NCI-H146 treated with DMSO at 0.1 percent for 48 hours (cell line): ENCODE data around the gene TBC1D5.

ENCODE experiments used
- DNase-seq: peaks from one replicate; lab custom pipeline; 2025; ENCODE audit not compliant: unreplicated experiment; lab: John Stamatoyannopoulos, UW

Gene TBC1D5

DNA sequence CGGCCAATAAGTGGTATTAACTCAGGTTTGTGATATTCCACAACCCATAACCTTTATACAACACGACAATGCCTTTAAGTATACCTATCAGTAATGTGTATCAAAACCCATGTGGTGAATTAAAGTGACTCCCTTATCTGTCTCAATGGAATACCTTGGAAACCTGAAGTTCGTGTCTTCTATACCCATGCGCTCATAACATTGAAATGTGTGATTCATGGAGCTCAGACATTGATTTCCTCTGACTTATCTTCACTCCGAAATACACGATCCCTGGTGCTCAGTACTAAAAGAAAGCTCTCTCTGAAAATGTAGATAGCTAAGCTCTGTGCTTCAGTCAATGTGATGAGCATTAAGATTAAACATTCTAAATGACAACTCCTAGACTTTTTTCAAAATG is 140.3 kb downstream of the TBC1D5 start:
- DNase-seq = no peak

DNA sequence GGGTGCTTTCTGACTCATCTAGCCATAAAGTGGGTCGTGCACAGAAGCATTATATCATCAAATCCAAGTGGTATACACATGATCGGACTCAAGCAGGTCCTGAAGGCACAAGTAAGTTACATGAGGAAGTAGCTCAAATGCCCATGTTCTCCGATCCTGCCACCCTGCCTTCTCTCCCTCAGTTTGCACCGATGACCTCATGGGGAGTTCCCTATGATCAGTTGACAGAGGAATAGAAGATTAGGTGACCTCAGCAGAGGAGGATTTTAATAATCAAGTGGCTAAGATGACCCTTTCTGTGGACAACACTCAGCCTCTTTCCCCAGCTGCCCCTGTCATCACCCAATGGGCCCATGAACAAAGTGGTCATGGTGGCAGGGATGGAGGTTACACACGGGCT is 149.5 kb downstream of the TBC1D5 start:
- DNase-seq = no peak

DNA sequence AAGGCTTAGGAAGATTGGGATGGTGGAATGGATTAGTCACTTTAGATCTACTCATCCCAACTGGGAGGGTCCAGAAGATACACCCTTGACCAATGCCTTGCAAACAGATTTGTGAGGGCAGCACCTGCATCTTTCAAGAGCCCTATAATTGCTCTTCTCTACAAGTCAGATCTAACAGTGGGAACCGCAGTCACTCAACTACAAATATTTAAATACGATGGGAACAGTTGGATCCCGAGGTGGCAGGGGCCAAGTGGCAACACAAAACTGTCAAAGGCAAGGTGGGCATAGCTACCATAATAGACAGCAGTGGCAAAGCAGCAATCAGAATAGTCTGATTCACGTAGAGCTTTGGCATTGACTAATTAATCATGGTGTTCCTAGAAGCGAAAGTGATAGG is 152.0 kb downstream of the TBC1D5 start:
- DNase-seq = no peak

DNA sequence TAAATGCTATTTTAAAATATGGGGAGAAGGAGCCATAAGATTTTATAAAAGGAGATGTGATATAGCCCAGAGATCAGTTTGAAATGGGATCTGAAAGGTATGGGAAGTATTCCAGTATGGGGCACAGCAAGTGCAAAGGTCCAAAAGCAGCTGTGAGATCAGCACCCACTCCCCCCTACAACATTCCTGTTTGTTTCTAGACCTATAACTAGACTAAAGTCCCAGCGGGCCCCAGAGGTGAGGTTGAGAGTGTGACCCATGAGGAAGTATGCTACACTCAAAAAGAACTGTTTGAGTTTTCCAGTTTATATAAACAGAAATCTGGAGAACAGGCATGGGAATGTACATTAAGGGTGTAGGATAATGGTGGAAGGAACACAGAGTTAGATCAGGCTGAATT is 152.5 kb downstream of the TBC1D5 start:
- no peak for DNase-seq

DNA sequence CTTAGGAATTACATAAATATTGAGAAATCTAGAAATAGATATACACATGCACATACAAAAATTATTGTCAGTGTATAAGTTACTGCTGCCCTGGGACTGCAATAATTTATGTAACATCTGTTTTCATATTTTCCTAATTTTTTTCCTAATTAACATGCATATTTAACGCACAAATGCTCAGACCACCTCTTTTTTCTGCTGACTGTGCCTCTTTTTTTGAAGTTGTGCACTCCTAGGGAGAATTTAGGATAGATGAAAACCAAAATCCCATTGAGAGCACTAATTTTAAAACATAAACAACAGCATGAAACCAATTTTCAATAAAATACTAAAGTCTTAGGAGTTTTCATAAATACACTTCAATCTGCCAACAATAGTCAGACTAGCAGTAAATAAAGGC is 154.0 kb downstream of the TBC1D5 start:
- DNase-seq = no peak

DNA sequence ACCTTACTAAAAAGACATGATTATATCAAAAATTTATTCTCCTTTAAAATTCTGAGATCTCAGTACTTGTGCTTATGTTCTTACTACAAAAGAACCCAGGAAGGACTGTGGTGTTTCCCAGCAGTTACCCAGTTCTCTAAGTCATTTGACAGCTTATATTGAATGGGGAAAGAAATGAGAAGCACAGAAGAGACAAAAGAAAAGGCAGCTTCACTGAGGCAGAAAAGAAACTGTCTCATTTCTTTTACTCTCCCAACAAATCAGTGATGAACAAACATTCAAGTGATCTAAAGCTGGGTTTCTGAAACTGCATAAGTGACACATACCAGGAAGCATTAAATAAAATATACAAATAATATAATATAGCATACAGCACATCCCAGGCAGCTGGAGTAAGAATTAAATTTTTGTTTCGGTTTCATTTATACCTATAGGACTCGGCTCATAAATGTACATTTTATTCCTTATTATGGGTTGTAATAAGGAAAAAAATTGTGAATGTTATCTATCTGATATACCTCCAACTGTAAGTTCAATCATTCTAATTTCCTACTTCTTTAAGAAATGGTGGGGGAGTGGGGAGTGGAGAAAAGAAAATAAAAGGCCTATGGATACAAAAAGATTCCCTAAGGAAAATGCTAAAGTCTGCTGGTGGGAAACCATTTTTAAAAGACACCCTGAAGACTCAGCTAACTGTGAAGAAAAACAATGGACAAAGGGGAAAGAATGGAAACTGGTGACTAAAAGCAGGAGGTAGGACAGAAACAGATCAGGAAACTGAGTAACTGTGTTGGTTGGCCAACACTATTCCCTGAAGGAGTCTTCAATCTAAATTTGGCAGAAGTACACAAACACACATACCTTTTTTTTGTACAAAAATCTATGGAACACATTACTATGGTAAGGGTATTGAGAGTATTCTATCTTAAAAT is 156.8 kb downstream of the TBC1D5 start:
- DNase-seq = no peak

DNA sequence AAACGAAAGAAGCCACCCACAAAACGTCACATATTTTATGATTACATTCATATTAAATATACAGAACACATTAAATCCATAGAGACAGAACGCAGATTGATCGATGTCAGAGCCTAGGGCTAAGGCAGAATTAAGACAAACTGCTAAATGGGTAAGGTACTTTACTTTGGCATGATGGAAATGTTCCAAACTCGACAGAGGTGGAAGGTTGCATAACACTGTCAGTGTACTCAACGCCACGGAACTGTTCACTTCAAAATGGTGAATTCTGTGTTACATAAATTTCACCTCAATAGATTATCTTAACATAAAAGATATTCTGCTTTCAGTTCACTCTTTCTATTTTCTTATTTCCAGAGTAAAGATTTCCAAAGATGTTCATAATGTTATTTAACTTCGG is 158.4 kb downstream of the TBC1D5 start:
- no peak for DNase-seq

DNA sequence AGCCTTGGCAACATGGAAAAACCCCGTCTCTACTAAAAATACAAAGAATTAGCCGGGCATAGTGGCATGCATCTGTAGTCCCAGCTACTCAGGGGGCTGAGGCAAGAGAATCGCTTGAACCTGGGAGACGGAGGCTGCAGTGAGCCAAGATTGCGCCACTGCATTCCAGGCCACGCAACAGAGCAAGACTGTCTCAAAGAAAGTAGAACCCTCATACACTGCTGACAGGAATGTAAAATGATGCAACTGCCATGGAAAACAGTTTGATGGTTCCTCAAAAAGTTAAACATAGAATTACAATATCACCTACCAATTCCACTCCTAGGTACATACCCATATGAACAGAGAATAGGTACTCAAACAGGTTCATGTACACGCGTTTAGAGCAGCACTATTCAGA is 158.9 kb downstream of the TBC1D5 start:
- no peak for DNase-seq

DNA sequence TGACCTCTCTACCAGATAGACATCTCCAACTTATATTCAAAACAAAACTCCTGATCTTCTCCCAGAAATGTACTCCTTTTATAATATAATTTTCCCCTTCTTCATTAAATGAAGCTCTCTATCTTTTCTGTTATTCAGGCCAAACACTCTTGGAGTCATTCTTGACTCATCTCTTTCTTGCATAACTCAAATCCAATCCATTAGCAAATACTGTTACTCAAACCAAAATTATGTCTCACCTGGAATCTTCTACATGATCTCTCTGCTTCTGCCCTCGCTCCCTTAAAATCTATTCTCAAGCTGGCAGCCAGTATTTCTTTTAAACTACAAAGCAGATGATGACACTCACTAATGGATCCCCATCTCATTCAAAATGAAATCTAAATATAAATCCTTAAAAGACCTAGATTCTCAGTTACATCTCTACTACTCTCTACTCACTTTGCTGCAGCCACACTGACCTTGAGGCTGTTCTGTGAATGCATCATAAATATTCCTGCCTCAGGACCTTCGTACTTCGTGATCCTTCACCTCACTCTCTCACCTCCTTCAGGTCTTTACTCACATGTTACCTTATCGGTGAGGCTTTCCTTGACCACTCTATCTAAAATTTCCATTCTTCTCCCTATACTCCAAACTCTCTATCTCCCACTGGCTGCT is 160.9 kb downstream of the TBC1D5 start:
- no peak for DNase-seq

DNA sequence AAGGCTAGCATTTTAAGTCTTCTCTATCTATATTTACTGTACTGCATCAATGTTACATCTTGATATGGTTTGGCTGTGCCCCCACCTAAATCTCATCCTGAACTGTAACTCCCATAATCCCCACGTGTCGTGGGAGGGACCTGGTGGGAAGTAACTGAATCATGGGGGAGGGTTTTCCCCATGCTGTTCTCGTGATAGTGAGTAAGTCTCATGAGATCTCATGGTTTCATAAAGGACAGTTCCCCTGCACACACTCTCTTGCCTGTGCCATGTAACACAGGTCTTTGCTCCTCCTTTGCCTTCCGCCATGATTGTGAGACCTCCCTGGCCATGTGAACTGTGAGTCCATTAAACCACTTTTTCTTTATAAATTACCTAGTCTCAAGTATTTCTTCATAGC is 161.5 kb downstream of the TBC1D5 start:
- DNase-seq = no peak

DNA sequence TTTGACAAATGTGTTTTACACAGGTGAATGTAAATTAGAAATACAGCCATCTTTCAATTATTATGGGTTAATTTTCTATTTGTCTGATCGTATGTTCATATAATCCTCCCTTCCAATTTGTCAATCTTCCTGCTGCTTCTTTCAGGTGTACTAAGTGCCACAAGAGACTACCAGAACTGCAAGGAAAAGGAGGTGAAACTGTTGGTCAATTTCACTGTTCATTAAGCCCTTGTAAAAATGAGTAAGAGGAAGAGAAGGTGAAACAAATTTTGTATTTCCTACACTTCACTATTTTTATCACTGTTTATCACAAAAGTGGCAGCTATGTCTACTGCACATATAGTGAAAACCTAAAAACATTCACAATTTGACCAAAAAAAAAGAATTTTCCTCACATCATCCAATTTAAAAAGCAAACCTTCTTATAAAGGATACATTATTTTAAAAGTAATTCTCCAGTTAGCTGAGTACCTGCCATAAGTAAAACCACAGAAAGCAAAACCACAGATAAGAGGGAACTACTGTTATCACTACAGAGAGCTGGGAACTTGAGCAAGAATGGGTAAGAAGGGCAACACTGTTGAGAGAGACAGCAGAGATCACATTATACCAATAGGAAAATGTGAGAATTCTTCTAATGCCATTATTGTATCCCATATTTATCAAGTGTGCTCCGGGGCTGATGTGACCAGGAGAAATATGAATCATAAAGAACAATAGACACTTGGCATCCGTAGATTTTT is 163.0 kb downstream of the TBC1D5 start:
- DNase-seq = no peak

DNA sequence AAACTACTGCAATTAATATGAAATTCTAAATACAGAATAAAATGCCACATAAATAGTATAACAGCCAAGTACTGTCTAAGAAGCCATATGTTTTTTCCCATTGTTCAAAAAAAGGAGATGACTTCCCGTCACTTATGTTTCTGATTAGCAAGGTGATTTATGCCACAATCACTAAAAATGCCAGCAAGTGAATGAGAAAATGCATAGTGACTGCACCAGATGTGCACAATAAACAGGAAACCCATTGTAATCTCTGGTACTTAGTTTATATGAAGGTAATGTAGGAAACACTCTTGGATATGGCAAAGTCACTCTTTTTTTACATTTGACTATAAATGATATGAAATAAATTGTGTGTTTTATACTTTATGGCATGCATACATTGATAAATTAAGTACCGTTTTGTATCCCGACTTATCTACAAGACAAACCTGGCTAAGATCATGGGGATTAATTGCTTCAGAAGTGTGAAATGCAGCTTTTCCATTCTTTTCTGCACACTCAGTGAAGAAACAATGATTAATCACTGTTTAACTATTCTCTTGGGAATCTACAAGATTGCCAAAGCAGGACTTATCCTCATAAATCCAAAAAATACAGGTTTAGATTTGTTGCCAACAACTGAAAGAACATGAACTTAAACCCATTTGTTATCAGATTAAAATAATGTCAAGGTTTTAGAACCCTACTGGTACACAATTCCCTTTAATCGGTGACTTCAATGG is 164.5 kb downstream of the TBC1D5 start:
- no peak for DNase-seq

DNA sequence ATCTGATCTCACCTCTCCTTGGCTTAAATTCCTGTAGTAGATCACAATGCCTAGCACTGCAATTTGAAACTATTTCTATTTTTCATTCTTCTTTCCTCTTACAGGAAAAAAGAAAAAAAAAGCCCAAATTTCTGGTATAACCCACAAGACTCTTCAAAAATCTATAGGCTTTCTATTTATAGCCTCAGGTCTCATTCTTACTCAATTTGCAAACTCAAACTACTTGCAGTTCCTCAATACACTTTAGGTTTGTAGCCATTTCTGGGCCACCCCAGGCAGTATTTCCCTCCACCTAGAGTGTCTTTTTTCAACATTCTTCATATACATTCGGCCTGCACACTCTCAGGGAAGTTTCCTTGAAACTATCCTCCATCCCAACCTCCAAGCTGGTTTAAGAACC is 169.0 kb downstream of the TBC1D5 start:
- no peak for DNase-seq

DNA sequence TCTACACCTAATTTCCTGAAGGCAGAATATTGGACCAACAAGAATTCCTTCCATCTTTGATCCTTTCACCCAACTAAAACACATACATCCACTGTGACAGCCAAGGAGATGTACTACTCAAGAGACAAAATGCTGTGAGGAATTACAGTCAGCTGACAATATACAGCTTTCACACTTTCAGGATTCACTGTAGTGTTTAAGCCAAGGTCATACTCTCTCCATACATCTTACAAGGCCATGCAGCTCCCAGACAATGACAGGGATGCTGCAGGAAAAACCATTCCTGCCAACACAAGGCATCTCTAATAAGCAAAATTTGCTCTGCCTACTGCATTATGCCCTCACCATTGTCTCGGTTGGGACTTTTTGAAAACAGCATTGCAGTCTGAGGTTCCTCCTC is 170.7 kb downstream of the TBC1D5 start:
- DNase-seq = no peak

DNA sequence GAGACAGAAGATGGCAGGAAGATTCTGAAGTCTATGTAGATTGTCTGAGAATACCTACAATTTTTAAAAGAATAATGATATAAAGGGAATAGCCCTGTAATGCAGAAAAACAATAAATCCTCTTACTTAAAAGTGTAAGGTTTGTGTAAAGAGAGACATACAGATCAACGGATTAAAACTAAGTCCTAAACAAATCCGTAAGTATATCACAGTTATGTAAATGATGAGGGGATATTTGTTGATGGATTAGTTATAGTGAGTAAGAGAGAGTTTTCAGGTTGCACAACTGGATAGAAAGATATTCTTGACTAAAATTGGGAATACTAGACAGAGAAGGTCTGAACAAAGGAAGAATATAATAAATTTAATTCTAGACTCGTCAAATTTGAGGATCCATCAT is 179.6 kb downstream of the TBC1D5 start:
- DNase-seq = no peak

DNA sequence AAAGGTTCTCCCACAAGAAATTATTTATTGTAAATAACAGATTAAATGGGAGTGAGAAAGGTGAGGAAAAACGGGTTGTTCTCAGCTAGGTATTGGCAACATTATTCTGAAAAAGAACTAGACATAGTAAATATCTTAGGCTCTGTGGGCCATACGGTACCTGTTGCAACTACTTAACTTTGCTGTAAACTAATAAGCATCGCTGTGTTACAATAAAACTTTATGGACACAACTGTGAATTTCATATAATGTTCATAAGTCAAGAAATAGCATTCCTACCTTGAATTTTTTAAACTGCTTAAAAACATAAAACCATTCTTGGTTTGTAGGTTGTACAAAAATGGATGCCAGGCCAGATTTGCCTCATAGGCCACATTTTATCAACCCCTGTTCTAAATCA is 183.9 kb downstream of the TBC1D5 start:
- DNase-seq = no peak

DNA sequence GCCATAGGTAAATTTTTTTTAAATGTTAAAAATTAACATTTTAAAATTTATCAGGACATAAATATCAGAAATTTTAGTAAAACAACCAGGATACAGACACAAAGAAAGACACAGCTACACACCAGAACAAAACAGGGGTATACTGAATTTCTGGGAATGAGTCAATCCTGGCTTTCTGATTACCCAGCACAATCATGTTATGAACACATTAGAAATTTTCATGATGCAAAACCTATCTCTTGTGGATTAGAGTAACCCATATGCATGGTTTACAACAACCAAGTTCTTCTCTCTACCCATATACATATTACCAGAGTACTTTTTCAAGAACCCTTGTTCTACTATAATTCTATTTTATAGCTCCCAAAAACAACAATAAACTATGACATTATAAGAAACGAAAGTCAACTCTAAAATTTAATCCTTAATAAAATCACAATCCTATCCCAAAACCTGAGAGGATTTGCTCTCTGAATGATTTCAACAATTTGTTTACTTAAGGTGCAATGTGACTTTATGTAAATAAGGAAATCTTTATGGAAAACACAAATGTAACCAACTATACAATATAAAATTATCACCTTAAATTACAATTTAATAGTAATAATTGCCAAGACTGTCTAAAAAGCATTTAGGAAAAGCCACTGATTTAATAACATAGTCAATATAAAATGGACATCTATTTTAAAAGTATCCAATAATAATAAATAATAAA is 184.5 kb downstream of the TBC1D5 start:
- DNase-seq = no peak

DNA sequence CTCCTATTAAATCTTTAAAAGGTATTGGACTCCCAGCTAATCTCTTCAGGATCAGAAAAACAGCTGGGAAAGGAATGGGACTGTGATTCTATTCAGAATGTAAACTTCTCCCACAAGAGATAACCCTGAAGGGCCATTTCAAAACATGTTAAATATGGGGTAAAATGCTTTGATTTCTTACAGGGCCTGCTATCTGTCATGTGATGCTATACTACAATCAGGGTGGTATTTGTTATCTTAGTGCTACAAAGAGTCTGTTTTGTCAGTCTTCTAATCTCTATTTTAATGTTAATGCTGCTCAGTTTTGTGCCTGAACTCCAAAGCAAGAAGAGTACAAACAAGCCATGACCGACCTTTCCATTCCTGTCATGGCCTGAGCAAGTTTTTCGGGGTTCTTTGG is 186.9 kb downstream of the TBC1D5 start:
- no peak for DNase-seq

DNA sequence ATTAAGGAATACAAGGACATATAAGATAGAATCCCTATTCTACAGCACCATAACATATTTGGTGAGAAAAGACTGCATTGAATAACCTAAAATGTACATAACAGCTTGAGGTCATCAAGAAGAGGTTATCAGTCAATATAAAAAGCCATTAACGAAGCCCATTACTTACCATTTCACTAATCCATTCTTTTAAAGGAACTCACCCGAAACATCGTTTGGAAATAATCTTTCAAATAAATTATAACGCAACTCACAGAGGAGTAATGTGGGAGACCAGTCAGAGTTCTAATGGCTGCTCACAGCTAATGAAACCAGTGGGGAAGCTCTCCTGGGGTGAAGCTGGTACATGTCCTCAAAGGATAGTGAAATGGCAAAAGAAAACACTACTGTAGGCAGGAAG is 188.4 kb downstream of the TBC1D5 start:
- peak; percentile 67 for DNase-seq

DNA sequence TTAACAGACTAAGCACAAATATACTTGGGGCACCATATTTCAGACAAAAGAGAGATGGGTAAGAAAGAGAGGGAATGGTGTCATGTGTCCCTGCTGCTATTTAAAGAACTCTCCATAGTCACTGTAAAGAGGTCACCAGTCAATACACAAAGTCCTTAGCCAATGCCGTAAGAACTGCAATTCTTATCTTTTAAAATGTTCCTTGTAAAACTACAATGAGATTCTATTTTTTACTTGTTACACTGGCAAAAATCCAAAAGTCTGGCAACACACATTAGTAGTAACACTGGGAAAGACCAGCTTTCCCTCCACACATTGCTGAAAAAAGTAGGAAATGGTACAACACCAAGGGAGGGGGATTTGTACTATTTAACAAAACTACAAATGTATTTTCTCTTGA is 189.4 kb downstream of the TBC1D5 start:
- DNase-seq = no peak

DNA sequence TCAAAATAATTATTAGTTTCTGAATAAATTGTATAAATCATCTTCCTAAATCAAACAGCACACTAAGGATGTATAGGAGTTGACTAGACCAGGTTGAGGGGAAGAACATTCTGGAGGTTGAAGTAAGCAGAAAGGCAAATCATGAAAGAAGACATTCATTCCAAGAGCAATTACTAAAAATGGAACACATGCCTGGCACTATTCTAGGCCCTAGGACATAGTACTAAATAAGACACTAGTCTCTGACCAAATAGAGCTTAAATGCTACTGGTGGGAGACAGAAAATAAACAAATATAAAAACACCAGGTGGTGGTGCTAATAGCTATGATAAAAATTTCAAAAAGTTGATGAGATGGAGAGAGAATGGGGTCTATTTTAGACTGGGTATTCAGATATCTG is 190.1 kb downstream of the TBC1D5 start:
- no peak for DNase-seq
